Right cardiac atrium (tissue), 5 donors: ENCODE results near the gene GSPT1. TPM values are rescaled to one million over a fixed set of nuclear protein-coding genes. Genes with fewer than 3 reads are reported as not detected.
A peak's percentile ranks its signal among the peaks of the same experiment; 100 is the strongest.
"Not testable (repeated sequence)": the region's sequence is repeated elsewhere in the genome, so short reads cannot be mapped to it uniquely, and the experiment has no call there.

Experiments used
- ATAC-seq, 2 donors: fragments of 200-7000 bp; cut with Tn5 transposase; one replicate each; pipeline versions ENCODE4 v1.8.0 to v1.9.1; 2020; ENCODE audit warnings: moderate library complexity in 2 of 2, mild to moderate bottlenecking in 1 of 2
- DNase-seq, 3 donors: peaks; one replicate each; pipeline ENCODE4 v3.0.0-alpha.2; 2020
- H3K27ac ChIP-seq: one replicate; pipeline ENCODE4 v1.5.1; 2013; ENCODE audit warnings: mild to moderate bottlenecking, low read length, control low read depth, moderate library complexity
- H3K27me3 ChIP-seq: one replicate; pipeline ENCODE4 v1.6.1; 2013; ENCODE audit not compliant: control insufficient read depth, insufficient read depth
- H3K4me1 ChIP-seq: one replicate; pipeline ENCODE4 v1.6.1; 2013; ENCODE audit warnings: low read length; ENCODE audit not compliant: control insufficient read depth, insufficient read depth
- H3K4me3 ChIP-seq: one replicate; pipeline ENCODE4 v1.5.1; 2013; ENCODE audit warnings: low read length, control low read depth
- H3K9me3 ChIP-seq: one replicate; pipeline ENCODE4 v1.6.1; 2013; ENCODE audit warnings: low read length; ENCODE audit not compliant: control insufficient read depth
- WGBS: extraction: QIAGEN DNeasy Blood & Tissue Kit; methylation state at CpG from one replicate; pipeline ENCODE4 v1.1.7; 2013; 5-methylcytosine and 5-hydroxymethylcytosine counted together
- intact Hi-C, 4 donors: fragments of 100-400 bp; cut with DNase I; formaldehyde crosslinking; loops; one replicate each; pipeline versions ENCODE4 v1.11.0 to v1.14.0; 2022 to 2023
- polyA plus RNA-seq: library from polyadenylated mRNA; stranded (reverse); fragments of 200-250 nt; gene quantifications from one replicate; pipeline ENCODE4 v1.2.3, GENCODE V29; 2013
- total RNA-seq, 4 donors: library from RNA; stranded (reverse); fragmentation: NEBNext Ultra II Directional; extraction: Animal tissue kit (Norgen Biotek cat#: 25700); gene quantifications; one replicate each; pipeline ENCODE4 v1.2.1, GENCODE V29; 2021
- donor health status: healthy with polysubstance abuse.
- donor health status: DM: no; HTN: yes; CAD: no.
- donor health status: DM: no; HTN: no; CAD: no.
- donor health status: DM: no; HTN: yes; CAD: no; lungs with severe emphysema.
- donor health status: DM: yes; HTN: yes; CAD: no.

Gene GSPT1
- total and polyA plus RNA-seq, 5 donors: 41.6 to 105 (median 93.3) TPM

DNA sequence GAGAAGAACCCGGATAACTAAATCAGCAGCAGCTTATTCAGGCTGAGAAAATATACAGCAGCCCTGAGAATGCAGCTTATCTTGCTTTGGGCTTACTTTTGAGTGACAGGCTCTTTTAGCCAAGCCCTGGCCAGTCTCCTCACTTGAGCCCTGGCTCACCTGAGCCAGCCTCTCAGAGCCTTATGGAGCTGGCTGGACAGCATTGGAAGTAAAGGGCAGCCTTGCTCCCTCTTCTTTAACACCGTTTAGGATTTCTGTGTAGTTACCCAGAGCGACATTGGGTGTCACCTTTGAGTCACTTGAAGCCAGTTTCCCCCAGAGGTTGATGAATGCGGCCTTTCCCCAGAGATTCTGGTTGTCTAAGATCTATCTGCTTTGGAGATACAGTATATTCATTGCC lies 33.8 kb upstream of the GSPT1 start:
- Histone ChIP-seq H3K9me3 (no peaks in the 10 kb centered on the region), H3K4me3 (no peak overlapping the region), H3K4me1 (no peaks in the 10 kb centered on the region), H3K27ac (no peak overlapping the region), H3K27me3 (no peaks in the 10 kb centered on the region)
- peak; percentile 56 to 64 for ATAC-seq
- intact Hi-C loops: loop anchor here (2.0 to 5.0 kb wide), 2 partner anchors 118 to 119 kb away; no protein-coding TSS in a partner anchor
- DNase-seq: no peak
- WGBS: 12% methylated on average over 4 of the region's 4 CpGs

- no peak for ATAC-seq
- Histone ChIP-seq H3K27me3 (no peaks in the 10 kb centered on the region), H3K4me1 (no peaks in the 10 kb centered on the region), H3K9me3 (no peaks in the 10 kb centered on the region), H3K4me3 (no peak overlapping the region), H3K27ac (no peak overlapping the region)
- 88% methylated on average over 5 of the region's 5 CpGs for WGBS
- DNase-seq: no peak
- intact Hi-C loops: loop anchor here (2.0 to 5.0 kb wide), 2 partner anchors 118 to 120 kb away; no protein-coding TSS in a partner anchor
Observed at GRCh38 chr16:11948819-11949218, 33.1 kb upstream of the GSPT1 start.

DNA sequence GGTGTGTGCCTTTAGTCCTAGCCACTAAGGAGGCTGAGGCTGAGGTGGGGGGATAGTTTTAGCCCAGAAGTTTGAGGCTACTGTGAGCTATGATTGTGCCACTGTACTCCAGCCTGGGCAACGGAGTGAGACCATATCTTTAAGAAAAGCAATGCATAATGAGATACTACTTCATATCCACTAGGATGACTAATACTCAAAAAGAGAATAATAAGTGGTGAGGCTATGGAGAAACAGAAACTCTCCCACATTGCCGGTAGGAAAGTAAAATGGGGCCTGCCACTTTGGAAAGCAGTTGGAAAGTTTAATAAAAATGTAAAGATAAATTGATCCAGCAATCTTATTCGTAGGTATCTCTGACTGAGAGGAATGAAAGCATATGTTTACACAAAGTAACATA lies 30.7 kb upstream of the GSPT1 start:
- H3K27me3 ChIP-seq: no peaks in the 10 kb centered on the region
- ATAC-seq: no peak
- no peak overlapping the region for H3K27ac ChIP-seq
- H3K4me3 ChIP-seq: no peak overlapping the region
- WGBS: 79% methylated on average over 3 of the region's 3 CpGs
- H3K9me3 ChIP-seq: no peaks in the 10 kb centered on the region
- intact Hi-C loops: loop anchor here in 3 of 4 donors (5.0 kb wide), 1 partner anchor 121 kb away; no protein-coding TSS in a partner anchor
- H3K4me1 ChIP-seq: no peaks in the 10 kb centered on the region
- no peak for DNase-seq

DNA sequence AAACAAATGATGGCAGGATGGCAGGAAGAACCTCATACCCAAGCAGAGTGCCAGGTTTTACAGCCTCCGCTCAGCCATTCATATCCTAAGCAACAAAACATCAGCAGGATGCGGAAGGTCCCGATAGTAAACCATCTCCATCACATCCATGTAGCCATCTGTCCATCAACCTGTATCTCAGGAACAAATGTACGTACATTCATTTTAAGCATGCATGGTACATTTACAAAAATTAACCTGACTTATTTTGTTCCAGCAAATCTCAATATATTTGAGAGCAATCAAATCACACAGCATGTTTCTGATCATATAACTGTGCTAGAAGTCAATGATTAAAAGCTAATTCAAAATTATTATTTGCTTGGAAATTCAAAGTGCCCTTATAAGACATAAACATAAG lies 26.2 kb upstream of the GSPT1 start, which contains the start of gene NPIPB2:
Gene NPIPB2 (minus strand): TSS at position 101 of the 400 bp plus-strand sequence. CDS start 0 bp downstream, at position 101.
- H3K27me3 ChIP-seq, intact Hi-C loops, H3K4me3 ChIP-seq, ATAC-seq, H3K27ac ChIP-seq, DNase-seq, H3K4me1 ChIP-seq, H3K9me3 ChIP-seq: not testable (repeated sequence)
- 93% methylated on average over 3 of the region's 4 CpGs for WGBS

GRCh38 chr16:11927350-11927749 lies 11.6 kb upstream of the GSPT1 start:
- ATAC-seq, intact Hi-C loops: not testable (repeated sequence)
- WGBS: 72% methylated on average over 13 of the region's 13 CpGs

DNA sequence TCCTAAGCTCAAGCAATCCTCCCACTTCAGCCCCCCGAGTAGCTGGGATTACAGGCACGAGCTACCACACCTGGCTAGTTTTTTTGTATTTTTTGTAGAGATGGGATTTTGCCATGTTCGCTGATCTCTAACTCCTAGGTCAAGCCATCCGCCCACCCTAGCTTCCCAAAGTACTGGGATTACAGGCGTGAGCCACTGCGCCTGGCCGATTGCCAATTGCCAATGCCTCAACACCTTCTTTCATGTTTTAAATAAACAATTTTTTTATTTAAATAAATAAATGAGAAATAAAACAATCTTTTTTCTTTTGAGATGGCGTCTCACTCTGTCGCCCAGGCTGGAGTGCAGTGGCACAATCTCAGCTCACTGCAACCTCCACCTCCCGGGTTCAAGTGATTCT lies 8.3 kb upstream of the GSPT1 start:
- H3K27ac ChIP-seq, H3K4me1 ChIP-seq, intact Hi-C loops, DNase-seq, H3K9me3 ChIP-seq, H3K4me3 ChIP-seq, H3K27me3 ChIP-seq, ATAC-seq: not testable (repeated sequence)
- 87% methylated on average over 10 of the region's 10 CpGs for WGBS

More at GRCh38 chr16:11927350-11927749, 11.6 kb upstream of the GSPT1 start:
- not testable (repeated sequence) for H3K4me3 ChIP-seq, H3K27me3 ChIP-seq, H3K27ac ChIP-seq, H3K4me1 ChIP-seq, DNase-seq, H3K9me3 ChIP-seq

DNA sequence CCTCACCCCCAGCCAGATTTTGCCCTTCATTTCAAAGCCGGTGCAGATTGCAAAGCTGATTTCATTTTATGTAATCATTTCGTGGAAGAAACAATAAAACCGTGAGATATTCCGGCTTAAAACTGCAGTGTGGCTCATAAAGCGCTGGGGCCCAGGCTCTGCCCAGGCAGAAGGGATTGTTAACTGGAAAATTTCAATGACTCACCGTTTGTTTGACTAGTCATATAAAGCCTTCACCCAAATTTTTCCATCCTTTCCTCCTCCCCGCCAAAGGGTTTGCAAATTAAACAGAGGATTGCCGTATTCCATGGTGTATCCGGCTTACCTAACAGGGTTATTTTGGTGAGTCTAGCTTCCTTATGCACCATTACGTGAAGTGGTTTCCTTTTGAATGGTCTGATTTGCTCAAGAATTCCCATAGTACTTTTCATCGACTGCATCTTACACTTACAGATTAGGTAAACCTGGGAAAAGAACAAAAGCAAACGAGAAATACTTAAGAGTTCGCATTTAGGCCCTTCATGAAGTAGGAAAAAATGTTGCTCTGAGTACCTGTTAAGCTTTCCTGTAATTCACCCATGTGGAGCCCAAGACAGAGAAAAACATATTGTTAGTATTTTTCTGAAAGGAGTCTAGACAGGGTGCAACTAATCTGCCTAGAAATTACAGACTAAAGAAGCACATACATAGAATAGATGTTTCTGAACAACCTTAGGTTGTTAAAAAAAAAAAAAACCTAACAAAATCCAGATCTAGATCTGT lies 949 bp upstream of the GSPT1 start:
- ATAC-seq (no peak), DNase-seq (no peak)
- H3K4me3 ChIP-seq: peak overlapping the region; percentile 67
- no peaks in the 10 kb centered on the region for H3K27me3 ChIP-seq
- H3K27ac ChIP-seq: peak overlapping the region; percentile 48
- H3K4me1 ChIP-seq: peaks cover 2% of the 10 kb centered on the region
- 66% methylated on average over 13 of the region's 13 CpGs for WGBS
- no peaks in the 10 kb centered on the region for H3K9me3 ChIP-seq
- intact Hi-C loops: loop anchor here in 1 of 4 donors (10.0 kb wide), 1 partner anchor 172 kb away; the partner anchor contains the start of gene TXNDC11

GRCh38 chr16:11915114-11915643 lies 577 bp downstream of the GSPT1 start:
- DNase-seq (peak; percentile 50 to 83 (median 79)), ATAC-seq (peak; percentile 17 to 36)
- Histone ChIP-seq H3K27ac (peak overlapping the region; percentile 85), H3K9me3 (no peaks in the 10 kb centered on the region), H3K4me1 (peaks cover 5% of the 10 kb centered on the region), H3K4me3 (peak overlapping the region; percentile 90), H3K27me3 (no peaks in the 10 kb centered on the region)
- WGBS: under 1% methylated on average over 79 of the region's 79 CpGs
- intact Hi-C loops: loop anchor here in 1 of 4 donors (10.0 kb wide), 1 partner anchor 170 kb away; the partner anchor contains the start of gene TXNDC11

DNA sequence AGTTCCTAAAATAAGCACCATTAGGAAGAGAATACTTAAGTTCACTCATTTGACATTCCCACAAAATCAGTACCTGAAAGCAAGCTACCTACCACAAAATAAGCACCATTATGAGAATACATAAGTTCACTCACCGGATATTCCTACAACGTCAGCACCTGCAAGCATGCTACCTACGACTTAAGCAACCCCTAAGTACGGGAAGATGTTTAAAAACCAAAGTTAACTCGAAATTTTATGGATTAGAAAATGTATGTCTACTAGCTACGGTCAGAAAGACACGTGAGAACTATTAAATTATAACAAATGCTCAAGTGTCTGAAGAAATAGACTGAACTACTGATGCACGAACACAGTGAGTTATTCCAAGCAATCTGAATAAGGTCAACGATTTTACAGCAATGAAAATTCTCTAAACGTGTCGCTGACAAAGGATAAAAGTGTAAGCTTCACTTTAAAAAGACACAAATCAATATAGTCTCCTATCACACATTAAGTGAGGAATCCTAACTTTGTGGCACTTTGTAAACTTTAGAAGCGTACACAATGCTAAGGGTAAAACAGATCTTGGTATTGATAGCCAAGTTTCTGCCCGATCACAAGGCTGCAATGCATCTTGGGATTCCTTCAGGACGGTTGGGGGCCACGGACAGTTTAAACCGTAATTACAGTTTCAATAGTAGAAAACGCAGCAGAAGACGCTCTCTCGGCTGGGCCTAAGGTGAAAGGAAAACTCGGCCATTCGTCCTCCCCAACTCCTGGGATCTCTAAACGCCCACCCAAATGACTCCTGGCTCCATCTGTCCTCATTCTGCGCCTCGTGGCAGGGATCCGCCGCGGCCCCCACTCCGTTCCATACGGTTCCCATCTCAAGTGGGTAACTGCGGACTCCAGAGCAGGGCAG lies 1.3 kb downstream of the GSPT1 start:
- Histone ChIP-seq H3K27ac (peak overlapping the region; percentile 85), H3K9me3 (no peaks in the 10 kb centered on the region), H3K4me1 (peaks cover 7% of the 10 kb centered on the region), H3K27me3 (no peaks in the 10 kb centered on the region), H3K4me3 (peak overlapping the region; percentile 90)
- no peak for ATAC-seq
- intact Hi-C loops: loop anchor here in 1 of 4 donors (10.0 kb wide), 1 partner anchor 170 kb away; the partner anchor contains the start of gene TXNDC11
- 3% methylated on average over 30 of the region's 30 CpGs for WGBS
- DNase-seq: no peak

DNA sequence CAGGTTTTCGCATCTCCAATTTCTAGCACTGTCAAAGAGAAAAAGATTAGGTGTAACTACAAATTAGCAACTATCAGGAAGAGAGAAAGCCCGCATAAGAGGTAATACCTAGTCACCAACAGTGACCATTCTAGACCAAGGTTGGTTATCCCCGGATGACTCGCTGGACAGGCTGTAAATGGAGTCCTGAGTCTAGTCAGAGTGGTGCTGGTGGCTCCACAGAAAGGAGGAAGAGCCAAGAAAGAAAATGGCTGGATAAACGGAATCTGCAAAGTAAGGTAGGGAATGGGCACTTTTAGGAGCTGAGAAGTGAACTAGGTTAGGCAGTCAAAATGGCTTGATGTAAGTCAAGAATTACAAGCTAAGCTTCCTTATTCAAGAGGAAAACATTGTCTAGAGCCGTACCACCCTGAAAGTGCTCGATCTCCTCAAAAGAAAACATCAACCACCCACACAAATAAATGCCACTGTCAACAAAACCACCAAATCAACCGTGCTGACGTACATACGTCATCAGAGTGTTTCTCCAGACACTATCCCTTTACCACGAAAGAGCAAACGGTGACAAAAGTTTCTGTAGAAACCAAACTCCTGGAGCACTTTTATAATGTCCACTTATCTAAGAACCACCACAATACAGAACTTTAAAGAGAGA lies 2.2 kb downstream of the GSPT1 start:
- Histone ChIP-seq H3K4me3 (peak overlapping the region; percentile 90), H3K4me1 (peaks cover 7% of the 10 kb centered on the region), H3K9me3 (no peaks in the 10 kb centered on the region), H3K27me3 (no peaks in the 10 kb centered on the region), H3K27ac (peak overlapping the region; percentile 11)
- DNase-seq: no peak
- intact Hi-C loops: loop anchor here in 1 of 4 donors (10.0 kb wide), 1 partner anchor 169 kb away; the partner anchor contains the start of gene TXNDC11
- no peak for ATAC-seq
- WGBS: 53% methylated on average over 12 of the region's 12 CpGs
